Ovary (tissue), 9 donors: ENCODE measurements around the gene C3. TPM values are rescaled to one million over a fixed set of nuclear protein-coding genes. Genes with fewer than 3 reads are reported as not detected.
"Not testable (repeated sequence)": the region's sequence is repeated elsewhere in the genome, so short reads cannot be mapped to it uniquely, and the experiment has no call there.

Experiments used
- DNase-seq, 5 donors: peaks; one replicate each; pipeline ENCODE4 v3.0.0-alpha.2; 2019 to 2020
- H3K27ac ChIP-seq, 2 donors: fragments of 200-600 bp; one replicate each; pipeline versions ENCODE4 v1.5.1 to v1.8.0; 2019 to 2022
- H3K27me3 ChIP-seq: fragments of 200-600 bp; one replicate; pipeline ENCODE4 v1.8.0; 2022
- H3K36me3 ChIP-seq: fragments of 200-600 bp; sonication (generic); one replicate; pipeline ENCODE4 v1.5.1; 2019
- H3K4me1 ChIP-seq: one replicate; pipeline ENCODE4 v1.8.1; 2013; ENCODE audit warnings: mild to moderate bottlenecking, moderate library complexity; ENCODE audit not compliant: insufficient read depth
- H3K4me3 ChIP-seq: fragments of 200-600 bp; sonication (generic); one replicate; pipeline ENCODE4 v1.5.1; 2017
- H3K9me3 ChIP-seq, 2 donors: fragments of 200-600 bp in 1 of 2; sonication (generic) in 1 of 2; one replicate each; pipeline versions ENCODE4 v1.5.1 to v1.8.1; 2013 to 2019; ENCODE audit warnings: mild to moderate bottlenecking in 1 of 2, moderate library complexity in 1 of 2
- EP300 ChIP-seq: sonication (generic); formaldehyde crosslinking; IDR thresholded peaks from one replicate; pipeline ENCODE4 v1.6.1; 2017; ENCODE audit warnings: antibody characterized with exemption
- POLR2A ChIP-seq: fragments of 450-650 bp; IDR thresholded peaks from one replicate; pipeline ENCODE4 v1.6.1; 2017; ENCODE audit warnings: antibody characterized with exemption, mild to moderate bottlenecking, moderate library complexity
- WGBS, 3 donors: extraction: QIAGEN DNeasy Blood & Tissue Kit in 1 of 3; methylation state at CpG; one replicate each; pipeline versions ENCODE4 v1.1.5 to v1.1.7; 2013 to 2017; 5-methylcytosine and 5-hydroxymethylcytosine counted together
- intact Hi-C, 4 donors: fragments of 100-400 bp; cut with DNase I; formaldehyde crosslinking; loops; one replicate each; pipeline versions ENCODE4 v1.11.0 to v1.15.1; 2022 to 2023
- polyA plus RNA-seq, 2 donors: library from polyadenylated mRNA; stranded (reverse); fragments of 200-250 nt in 1 of 2; fragments of 350-450 nt in 1 of 2; fragmentation: Illumina TruSeq in 1 of 2; extraction: RNeasy Lipid Tissue Mini Kit (QIAGEN cat#74804) in 1 of 2; gene quantifications; one replicate each; pipeline ENCODE4 v1.2.3, GENCODE V29; 2013 to 2014
- total RNA-seq, 7 donors: library from RNA; depleted of rRNA in 2 of 7; stranded (reverse); fragments of >200 nt in 2 of 7; fragmentation: NEBNext Ultra II Directional in 3 of 7; extraction: Animal tissue kit (Norgen Biotek cat#: 25700) in 3 of 7; gene quantifications; one replicate each; pipeline versions ENCODE4 v1.1.0 to v1.2.4, GENCODE V29; 2016 to 2023
- TF ChIP-seq, protein P1 (sequence below), 3 donors: fragments of 450-650 bp in 2 of 3; fragments of 200-600 bp in 1 of 3; IDR thresholded peaks; one replicate each; pipeline versions ENCODE4 v1.5.1 to v1.8.0; 2016 to 2022; ENCODE audit warnings: antibody characterized with exemption in 3 of 3, mild to moderate bottlenecking in 1 of 3
- donor health status: DM: no; HTN: no; CAD: no; lungs with moderate emphysema.
- donor health status: DM: no; HTN: no; CAD: no.
- donor health status: Bipolar disorder and iron deficiency.
- donor health status: DM: yes; HTN: yes; CAD: no.
- donor health status: DM: no; HTN: no; CAD: no.
- donor health status: DM: yes; HTN: yes; CAD: no.

C3 gene
- total and polyA plus RNA-seq, 9 donors = 130 to 3,887 (median 1,173) TPM

DNA sequence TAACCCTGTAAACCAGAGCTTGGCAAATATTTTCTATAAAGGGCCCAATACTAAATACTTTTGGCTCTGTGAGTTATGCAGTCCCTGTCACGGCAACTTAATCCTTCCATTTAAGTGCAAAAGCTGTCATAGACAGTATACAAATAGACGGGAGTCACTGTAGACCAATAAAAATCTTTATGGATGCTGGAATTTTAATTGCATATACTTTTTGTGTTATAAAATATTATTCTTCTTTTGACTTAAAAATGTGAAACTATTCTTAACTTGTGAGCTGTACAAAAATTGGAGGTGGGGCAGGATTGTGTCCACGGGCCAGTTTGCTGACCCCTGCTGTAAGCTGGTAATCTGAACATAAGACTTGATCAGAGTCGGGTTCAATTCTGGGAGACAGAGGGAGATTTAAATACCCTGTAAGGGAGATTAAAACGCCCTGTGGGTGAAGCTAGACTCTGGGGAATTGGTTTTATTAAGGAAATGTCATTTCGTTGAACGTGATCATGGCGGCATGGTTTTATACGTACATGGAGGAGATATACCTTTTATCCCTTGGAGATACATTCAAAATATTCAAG lies 72.2 kb downstream of the C3 start:
- Histone ChIP-seq H3K4me1 (no peaks in the 10 kb centered on the region), H3K4me3 (no peak overlapping the region), H3K27me3 (no peaks in the 10 kb centered on the region), H3K27ac (no peak overlapping the region), H3K36me3 (no peaks in the 10 kb centered on the region), H3K9me3 (no peaks in the 10 kb centered on the region)
- DNase-seq = no peak
- intact Hi-C loops = no loop called here
- WGBS, 3 donors = 82 to 87% (median 83%) methylated on average over 9 of the region's 9 CpGs
- TF ChIP-seq POLR2A (no peak), EP300 (no peak)
- TF ChIP-seq, protein P1, sequence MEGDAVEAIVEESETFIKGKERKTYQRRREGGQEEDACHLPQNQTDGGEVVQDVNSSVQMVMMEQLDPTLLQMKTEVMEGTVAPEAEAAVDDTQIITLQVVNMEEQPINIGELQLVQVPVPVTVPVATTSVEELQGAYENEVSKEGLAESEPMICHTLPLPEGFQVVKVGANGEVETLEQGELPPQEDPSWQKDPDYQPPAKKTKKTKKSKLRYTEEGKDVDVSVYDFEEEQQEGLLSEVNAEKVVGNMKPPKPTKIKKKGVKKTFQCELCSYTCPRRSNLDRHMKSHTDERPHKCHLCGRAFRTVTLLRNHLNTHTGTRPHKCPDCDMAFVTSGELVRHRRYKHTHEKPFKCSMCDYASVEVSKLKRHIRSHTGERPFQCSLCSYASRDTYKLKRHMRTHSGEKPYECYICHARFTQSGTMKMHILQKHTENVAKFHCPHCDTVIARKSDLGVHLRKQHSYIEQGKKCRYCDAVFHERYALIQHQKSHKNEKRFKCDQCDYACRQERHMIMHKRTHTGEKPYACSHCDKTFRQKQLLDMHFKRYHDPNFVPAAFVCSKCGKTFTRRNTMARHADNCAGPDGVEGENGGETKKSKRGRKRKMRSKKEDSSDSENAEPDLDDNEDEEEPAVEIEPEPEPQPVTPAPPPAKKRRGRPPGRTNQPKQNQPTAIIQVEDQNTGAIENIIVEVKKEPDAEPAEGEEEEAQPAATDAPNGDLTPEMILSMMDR (IDR thresholded peaks at IDR 0.05) = no peak

DNA sequence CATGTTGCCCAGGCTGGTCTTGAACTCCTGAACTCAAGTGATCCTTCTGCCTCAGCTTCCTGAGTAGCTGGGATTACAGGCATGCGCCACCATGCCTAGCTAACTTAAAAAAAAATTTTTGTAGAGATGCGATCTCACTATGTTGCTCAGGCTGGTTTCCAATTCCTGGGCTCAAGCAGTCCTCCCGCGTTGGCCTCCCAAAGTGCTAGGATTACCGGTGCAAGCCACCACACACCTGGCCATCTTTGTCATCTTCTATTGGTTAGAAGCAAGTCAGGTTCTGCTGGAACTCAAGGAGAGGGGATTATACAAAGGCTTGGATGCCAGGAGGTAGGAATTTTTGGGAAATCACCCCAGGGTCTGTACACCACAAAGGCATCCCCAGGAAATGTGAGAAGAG lies 75.7 kb downstream of the C3 start:
- no peak overlapping the region for H3K27ac ChIP-seq
- TF ChIP-seq, protein P1 (IDR thresholded peaks at IDR 0.05) = no peak
- TF ChIP-seq EP300 (no peak), POLR2A (no peak)
- H3K4me1 ChIP-seq = no peaks in the 10 kb centered on the region
- no peaks in the 10 kb centered on the region for H3K27me3 ChIP-seq
- H3K36me3 ChIP-seq = no peaks in the 10 kb centered on the region
- intact Hi-C loops = no loop called here
- H3K4me3 ChIP-seq = no peak overlapping the region
- H3K9me3 ChIP-seq = no peaks in the 10 kb centered on the region
- no peak for DNase-seq
- WGBS, 3 donors = 77 to 94% (median 82%) methylated on average over 5 of the region's 5 CpGs

DNA sequence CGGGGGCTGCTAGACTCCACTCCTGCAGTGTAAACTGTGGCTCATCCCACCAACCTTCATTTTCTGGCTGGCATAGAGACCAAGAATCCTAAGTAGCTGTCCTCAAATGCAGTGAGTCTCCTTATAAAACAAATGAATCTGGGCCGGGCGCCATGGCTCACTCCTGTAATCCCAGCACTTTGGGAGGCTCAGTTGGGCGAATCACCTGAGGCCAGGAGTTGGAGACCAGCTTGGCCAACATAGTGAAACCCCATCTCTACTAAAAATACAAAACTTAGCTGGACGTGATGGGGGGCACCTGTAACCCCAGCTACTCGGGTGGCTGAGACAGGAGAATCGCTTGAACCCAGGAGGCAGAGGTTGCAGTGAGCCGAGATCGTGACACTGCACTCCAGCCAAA lies 80.1 kb downstream of the C3 start:
- DNase-seq, intact Hi-C loops, H3K4me3 ChIP-seq, H3K27me3 ChIP-seq, H3K9me3 ChIP-seq, H3K27ac ChIP-seq, H3K36me3 ChIP-seq, H3K4me1 ChIP-seq: not testable (repeated sequence)
- 82 to 88% (median 85%) methylated on average over 9 of the region's 9 CpGs for WGBS, 3 donors

DNA sequence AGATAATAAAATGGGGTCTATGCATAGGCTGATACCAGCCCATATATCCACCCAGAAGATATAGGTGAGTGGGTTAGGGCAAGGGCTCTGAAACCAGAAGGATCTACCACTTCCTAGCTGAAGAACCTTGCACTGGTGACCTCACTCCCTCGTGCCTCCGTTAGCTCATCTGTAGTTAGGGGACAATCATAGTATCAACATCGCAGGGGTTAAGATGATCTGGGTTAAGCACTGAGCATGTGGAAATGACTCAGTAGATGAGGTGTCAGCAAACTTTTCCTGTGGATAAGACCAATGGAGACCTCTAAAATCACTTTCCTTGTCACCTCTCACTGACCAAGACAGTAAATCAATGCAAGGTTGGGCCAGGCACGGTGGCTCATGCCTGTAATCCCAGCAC lies 81.0 kb downstream of the C3 start:
- Histone ChIP-seq H3K9me3 (no peaks in the 10 kb centered on the region), H3K27ac (no peak overlapping the region), H3K27me3 (no peaks in the 10 kb centered on the region), H3K4me1 (no peaks in the 10 kb centered on the region), H3K36me3 (no peaks in the 10 kb centered on the region), H3K4me3 (no peak overlapping the region)
- intact Hi-C loops = loop anchor here (10.0 kb wide), 3 partner anchors 115 to 225 kb away; partner anchors contain the start of gene SH2D3A (in 1 of the 4)
- DNase-seq = no peak
- TF ChIP-seq POLR2A (no peak), EP300 (no peak)
- TF ChIP-seq, protein P1 (IDR thresholded peaks at IDR 0.05) = no peak
- WGBS, 3 donors = 67 to 76% (median 74%) methylated on average over 4 of the region's 4 CpGs

DNA sequence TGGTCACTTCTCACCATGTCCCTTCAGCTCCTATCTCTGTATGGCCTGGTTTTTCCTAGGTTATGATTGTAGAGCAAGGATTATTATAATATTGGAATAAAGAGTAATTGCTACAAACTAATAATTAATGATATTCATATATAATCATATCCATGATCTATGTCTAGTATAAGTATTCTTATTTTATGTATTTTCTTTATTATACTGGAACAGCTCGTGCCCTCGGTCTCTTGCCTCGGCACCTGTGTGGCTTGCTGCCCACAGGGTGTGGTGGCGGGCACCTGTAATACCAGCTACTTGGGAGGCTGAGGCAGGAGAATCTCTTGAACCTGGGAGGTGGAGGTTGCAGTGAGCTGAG lies 87.0 kb downstream of the C3 start:
- H3K27ac ChIP-seq, H3K4me3 ChIP-seq, H3K36me3 ChIP-seq, H3K9me3 ChIP-seq, DNase-seq, H3K27me3 ChIP-seq, H3K4me1 ChIP-seq: not testable (repeated sequence)
- intact Hi-C loops = loop anchor here (5.0 to 10.0 kb wide), 4 partner anchors 121 to 231 kb away; partner anchors contain the start of gene SH2D3A (in 1 of the 4)
- 87 to 92% (median 91%) methylated on average over 4 of the region's 4 CpGs for WGBS, 3 donors
